ENCODE measurements around the gene GRM1.

GRM1 gene

DNA sequence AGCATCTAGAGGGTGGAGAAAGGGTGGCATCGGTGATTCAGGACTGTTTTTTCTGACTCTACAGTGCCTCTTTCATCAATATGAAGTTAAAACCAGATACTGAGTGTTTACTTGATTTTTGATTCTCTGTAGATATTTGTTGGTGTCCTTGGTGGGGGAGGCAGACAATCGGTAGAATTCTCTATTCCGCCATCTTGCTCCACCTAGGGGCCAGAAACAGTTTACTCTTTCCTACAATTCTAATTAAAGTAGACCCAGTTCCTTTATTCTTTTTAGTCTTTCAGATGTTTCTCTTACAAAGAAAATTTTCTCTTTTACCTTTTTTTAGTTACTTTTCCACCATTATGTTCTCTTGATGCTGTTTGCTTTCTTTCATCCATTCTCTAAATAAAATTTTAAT is 352.6 kb downstream of the GRM1 start:
- H3K4me1 ChIP-seq (ENCODE audit: control insufficient read depth in 5 of 5, insufficient read depth in 5 of 5, low read length in 5 of 5) = no peaks in the 10 kb centered on the region
- H3K9me3 ChIP-seq (ENCODE audit: control insufficient read depth in 5 of 5, low read length in 5 of 5) = peaks cover 0 to 7% (median 0%) of the 10 kb centered on the region in 5 donors
- no peak overlapping the region for H3K9ac ChIP-seq (ENCODE audit: low read length in 5 of 5)
- H3K36me3 ChIP-seq (ENCODE audit: control insufficient read depth in 5 of 5, insufficient read depth in 5 of 5, low read length in 5 of 5) = no peaks in the 10 kb centered on the region
- H3K27ac ChIP-seq (ENCODE audit: low read depth, low read length) = no peak overlapping the region
- no peaks in the 10 kb centered on the region for H3K27me3 ChIP-seq (ENCODE audit: control insufficient read depth in 5 of 5, insufficient read depth in 4 of 5, low read length in 5 of 5)
- H3K4me3 ChIP-seq (ENCODE audit: low read depth in 1 of 5, low read length in 5 of 5) = no peak overlapping the region

GRCh38 chr6:146388736-146389364 is 360.0 kb downstream of the GRM1 start:
- Histone ChIP-seq H3K36me3 (ENCODE audit: control insufficient read depth in 5 of 5, insufficient read depth in 5 of 5, low read length in 5 of 5) (no peaks in the 10 kb centered on the region), H3K9ac (ENCODE audit: low read length in 5 of 5) (no peak overlapping the region), H3K4me1 (ENCODE audit: control insufficient read depth in 5 of 5, insufficient read depth in 5 of 5, low read length in 5 of 5) (no peaks in the 10 kb centered on the region), H3K4me3 (ENCODE audit: low read depth in 1 of 5, low read length in 5 of 5) (no peak overlapping the region), H3K27ac (ENCODE audit: low read depth, low read length) (no peak overlapping the region), H3K27me3 (ENCODE audit: control insufficient read depth in 5 of 5, insufficient read depth in 4 of 5, low read length in 5 of 5) (no peaks in the 10 kb centered on the region), H3K9me3 (ENCODE audit: control insufficient read depth in 5 of 5, low read length in 5 of 5) (no peaks in the 10 kb centered on the region)

GRCh38 chr6:146389740-146390139 is 360.9 kb downstream of the GRM1 start:
- H3K9me3 ChIP-seq (ENCODE audit: control insufficient read depth in 5 of 5, low read length in 5 of 5) = no peaks in the 10 kb centered on the region
- H3K27me3 ChIP-seq (ENCODE audit: control insufficient read depth in 5 of 5, insufficient read depth in 4 of 5, low read length in 5 of 5) = no peaks in the 10 kb centered on the region
- no peak overlapping the region for H3K4me3 ChIP-seq (ENCODE audit: low read depth in 1 of 5, low read length in 5 of 5)
- H3K4me1 ChIP-seq (ENCODE audit: control insufficient read depth in 5 of 5, insufficient read depth in 5 of 5, low read length in 5 of 5) = no peaks in the 10 kb centered on the region
- no peak overlapping the region for H3K27ac ChIP-seq (ENCODE audit: low read depth, low read length)
- H3K36me3 ChIP-seq (ENCODE audit: control insufficient read depth in 5 of 5, insufficient read depth in 5 of 5, low read length in 5 of 5) = no peaks in the 10 kb centered on the region
- H3K9ac ChIP-seq (ENCODE audit: low read length in 5 of 5) = no peak overlapping the region

DNA sequence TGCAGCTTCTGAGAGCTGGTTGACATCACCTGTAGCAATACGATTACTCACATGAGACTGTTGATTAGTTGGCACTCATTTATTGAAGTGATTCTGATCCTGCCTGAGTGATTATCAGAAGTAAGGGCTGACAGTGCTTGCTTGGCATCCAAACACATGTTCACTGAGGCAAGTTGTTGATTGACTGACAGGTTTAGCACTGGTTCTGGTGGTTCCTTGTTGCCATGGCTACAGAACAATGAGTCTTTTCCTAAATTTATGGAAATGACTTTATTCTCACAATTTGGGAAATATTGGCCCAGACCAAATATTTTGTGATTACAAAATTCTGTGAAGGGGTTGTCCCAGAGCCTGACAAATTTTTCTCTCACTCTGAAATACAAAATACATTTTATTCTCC is 368.8 kb downstream of the GRM1 start:
- no peaks in the 10 kb centered on the region for H3K27me3 ChIP-seq (ENCODE audit: control insufficient read depth in 5 of 5, insufficient read depth in 4 of 5, low read length in 5 of 5)
- H3K4me1 ChIP-seq (ENCODE audit: control insufficient read depth in 5 of 5, insufficient read depth in 5 of 5, low read length in 5 of 5) = no peaks in the 10 kb centered on the region
- H3K9ac ChIP-seq (ENCODE audit: low read length in 5 of 5) = no peak overlapping the region
- H3K9me3 ChIP-seq (ENCODE audit: control insufficient read depth in 5 of 5, low read length in 5 of 5) = no peaks in the 10 kb centered on the region
- H3K4me3 ChIP-seq (ENCODE audit: low read depth in 1 of 5, low read length in 5 of 5) = no peak overlapping the region
- no peak overlapping the region for H3K27ac ChIP-seq (ENCODE audit: low read depth, low read length)
- no peaks in the 10 kb centered on the region for H3K36me3 ChIP-seq (ENCODE audit: control insufficient read depth in 5 of 5, insufficient read depth in 5 of 5, low read length in 5 of 5)

- Histone ChIP-seq H3K9me3 (ENCODE audit: control insufficient read depth in 5 of 5, low read length in 5 of 5) (peaks cover 0 to 6% (median 3%) of the 10 kb centered on the region in 5 donors), H3K4me1 (ENCODE audit: control insufficient read depth in 5 of 5, insufficient read depth in 5 of 5, low read length in 5 of 5) (no peaks in the 10 kb centered on the region), H3K36me3 (ENCODE audit: control insufficient read depth in 5 of 5, insufficient read depth in 5 of 5, low read length in 5 of 5) (no peaks in the 10 kb centered on the region), H3K27me3 (ENCODE audit: control insufficient read depth in 5 of 5, insufficient read depth in 4 of 5, low read length in 5 of 5) (no peaks in the 10 kb centered on the region), H3K4me3 (ENCODE audit: low read depth in 1 of 5, low read length in 5 of 5) (no peak overlapping the region), H3K27ac (ENCODE audit: low read depth, low read length) (no peak overlapping the region), H3K9ac (ENCODE audit: low read length in 5 of 5) (no peak overlapping the region)
Measured at GRCh38 chr6:146402476-146402875, 373.6 kb downstream of the GRM1 start.

DNA sequence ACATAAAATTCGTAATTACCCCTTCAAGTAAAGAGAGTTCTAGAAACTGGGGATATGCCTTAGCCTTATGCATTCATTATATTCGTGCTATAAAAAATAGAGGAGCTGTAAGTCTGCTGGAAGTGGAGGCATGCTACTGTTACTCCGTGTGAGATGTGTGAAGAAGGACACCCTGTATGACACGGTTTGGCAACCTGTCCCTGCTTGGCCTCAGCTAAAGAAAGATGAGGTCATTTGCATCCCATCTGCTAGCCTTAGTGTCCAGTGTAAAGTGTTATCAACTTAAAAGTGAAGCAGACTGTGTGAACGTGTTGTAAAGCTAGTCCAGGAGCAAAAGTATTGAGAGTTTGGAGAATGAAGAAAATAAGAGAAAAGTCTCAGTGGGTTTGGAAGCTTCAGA is 379.7 kb downstream of the GRM1 start:
- H3K27ac ChIP-seq (ENCODE audit: low read depth, low read length) = no peak overlapping the region

GRCh38 chr6:146410851-146411595 is 382.2 kb downstream of the GRM1 start:
- Histone ChIP-seq H3K9ac (ENCODE audit: low read length in 5 of 5) (no peak overlapping the region), H3K4me3 (ENCODE audit: low read depth in 1 of 5, low read length in 5 of 5) (no peak overlapping the region), H3K4me1 (ENCODE audit: control insufficient read depth in 5 of 5, insufficient read depth in 5 of 5, low read length in 5 of 5) (no peaks in the 10 kb centered on the region), H3K36me3 (ENCODE audit: control insufficient read depth in 5 of 5, insufficient read depth in 5 of 5, low read length in 5 of 5) (no peaks in the 10 kb centered on the region), H3K27me3 (ENCODE audit: control insufficient read depth in 5 of 5, insufficient read depth in 4 of 5, low read length in 5 of 5) (no peaks in the 10 kb centered on the region), H3K27ac (ENCODE audit: low read depth, low read length) (no peak overlapping the region), H3K9me3 (ENCODE audit: control insufficient read depth in 5 of 5, low read length in 5 of 5) (no peaks in the 10 kb centered on the region)

More for the DNA sequence above, 379.7 kb downstream of the GRM1 start:
- Histone ChIP-seq H3K4me1 (ENCODE audit: control insufficient read depth in 5 of 5, insufficient read depth in 5 of 5, low read length in 5 of 5) (no peaks in the 10 kb centered on the region), H3K4me3 (ENCODE audit: low read depth in 1 of 5, low read length in 5 of 5) (no peak overlapping the region), H3K27me3 (ENCODE audit: control insufficient read depth in 5 of 5, insufficient read depth in 4 of 5, low read length in 5 of 5) (no peaks in the 10 kb centered on the region), H3K9me3 (ENCODE audit: control insufficient read depth in 5 of 5, low read length in 5 of 5) (peaks cover 0 to 6% (median 3%) of the 10 kb centered on the region in 5 donors), H3K36me3 (ENCODE audit: control insufficient read depth in 5 of 5, insufficient read depth in 5 of 5, low read length in 5 of 5) (no peaks in the 10 kb centered on the region), H3K9ac (ENCODE audit: low read length in 5 of 5) (no peak overlapping the region)

DNA sequence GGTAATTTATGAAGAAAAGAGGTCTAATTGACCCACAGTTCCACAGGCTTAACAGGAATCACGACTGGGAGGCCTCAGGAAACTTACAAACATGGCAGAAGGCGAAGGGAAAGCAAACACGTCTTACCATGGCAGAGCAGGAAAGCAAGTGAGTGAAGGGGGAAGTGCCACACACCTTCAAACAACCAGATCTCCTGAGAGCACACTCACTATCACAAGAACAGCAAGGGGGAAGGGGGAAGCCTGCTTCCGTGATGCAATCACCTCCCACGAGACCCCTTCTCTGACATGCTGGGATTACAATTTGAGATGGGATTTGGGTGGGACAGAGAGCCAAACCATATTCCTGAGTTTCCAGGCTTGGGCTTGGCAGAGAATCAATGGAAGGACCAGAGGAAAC is 390.7 kb downstream of the GRM1 start:
- H3K27ac ChIP-seq (ENCODE audit: low read depth, low read length) = no peak overlapping the region
- no peaks in the 10 kb centered on the region for H3K4me1 ChIP-seq (ENCODE audit: control insufficient read depth in 5 of 5, insufficient read depth in 5 of 5, low read length in 5 of 5)
- peaks cover 0 to 4% (median 0%) of the 10 kb centered on the region in 5 donors for H3K9me3 ChIP-seq (ENCODE audit: control insufficient read depth in 5 of 5, low read length in 5 of 5)
- H3K27me3 ChIP-seq (ENCODE audit: control insufficient read depth in 5 of 5, insufficient read depth in 4 of 5, low read length in 5 of 5) = no peaks in the 10 kb centered on the region
- no peak overlapping the region for H3K4me3 ChIP-seq (ENCODE audit: low read depth in 1 of 5, low read length in 5 of 5)
- no peak overlapping the region for H3K9ac ChIP-seq (ENCODE audit: low read length in 5 of 5)
- no peaks in the 10 kb centered on the region for H3K36me3 ChIP-seq (ENCODE audit: control insufficient read depth in 5 of 5, insufficient read depth in 5 of 5, low read length in 5 of 5)

GRCh38 chr6:146420255-146420654 is 391.4 kb downstream of the GRM1 start:
- no peak overlapping the region for H3K9ac ChIP-seq (ENCODE audit: low read length in 5 of 5)
- peaks cover 0 to 4% (median 0%) of the 10 kb centered on the region in 5 donors for H3K9me3 ChIP-seq (ENCODE audit: control insufficient read depth in 5 of 5, low read length in 5 of 5)
- H3K4me1 ChIP-seq (ENCODE audit: control insufficient read depth in 5 of 5, insufficient read depth in 5 of 5, low read length in 5 of 5) = no peaks in the 10 kb centered on the region
- no peaks in the 10 kb centered on the region for H3K27me3 ChIP-seq (ENCODE audit: control insufficient read depth in 5 of 5, insufficient read depth in 4 of 5, low read length in 5 of 5)
- H3K4me3 ChIP-seq (ENCODE audit: low read depth in 1 of 5, low read length in 5 of 5) = no peak overlapping the region
- H3K27ac ChIP-seq (ENCODE audit: low read depth, low read length) = no peak overlapping the region
- no peaks in the 10 kb centered on the region for H3K36me3 ChIP-seq (ENCODE audit: control insufficient read depth in 5 of 5, insufficient read depth in 5 of 5, low read length in 5 of 5)

GRCh38 chr6:146422789-146423375 is 394.0 kb downstream of the GRM1 start:
- H3K4me3 ChIP-seq (ENCODE audit: low read depth in 1 of 5, low read length in 5 of 5) = no peak overlapping the region
- no peaks in the 10 kb centered on the region for H3K4me1 ChIP-seq (ENCODE audit: control insufficient read depth in 5 of 5, insufficient read depth in 5 of 5, low read length in 5 of 5)
- no peaks in the 10 kb centered on the region for H3K27me3 ChIP-seq (ENCODE audit: control insufficient read depth in 5 of 5, insufficient read depth in 4 of 5, low read length in 5 of 5)
- no peaks in the 10 kb centered on the region for H3K36me3 ChIP-seq (ENCODE audit: control insufficient read depth in 5 of 5, insufficient read depth in 5 of 5, low read length in 5 of 5)
- H3K27ac ChIP-seq (ENCODE audit: low read depth, low read length) = no peak overlapping the region
- no peak overlapping the region for H3K9ac ChIP-seq (ENCODE audit: low read length in 5 of 5)
- H3K9me3 ChIP-seq (ENCODE audit: control insufficient read depth in 5 of 5, low read length in 5 of 5) = peaks cover 0 to 4% (median 0%) of the 10 kb centered on the region in 5 donors
